CD4-positive, alpha-beta T cell (primary cell): ENCODE measurements around the gene AGBL4. TPM values are rescaled to one million over a fixed set of nuclear protein-coding genes. Genes with fewer than 3 reads are reported as not detected.

Experiments used
- ATAC-seq: fragments of 200-7000 bp; cut with Tn5 transposase; one replicate; pipeline ENCODE4 v1.10.0; 2022; ENCODE audit warnings: mild to moderate bottlenecking; ENCODE audit not compliant: poor library complexity
- CTCF ChIA-PET: fragments of 350-600 bp; sonication (Branson Sonifier 250); formaldehyde crosslinking; loops from one replicate; lab custom pipeline; 2021; ENCODE audit warnings: antibody characterized with exemption, inconsistent platforms; lab: Charles Lee
- POLR2A ChIA-PET: fragments of 350-600 bp; sonication (Branson Sonifier 250); formaldehyde crosslinking; loops from one replicate; lab custom pipeline; 2021; ENCODE audit warnings: antibody characterized with exemption, inconsistent platforms; lab: Charles Lee
- DNase-seq, 14 experiments: peaks; one replicate each; pipeline ENCODE4 v3.0.0-alpha.2; 2013 to 2020; ENCODE audit warnings: mixed read lengths in 2 of 14
- H3K27ac ChIP-seq, 2 donors: one replicate each; pipeline versions ENCODE4 v1.5.1 to v1.7.0; 2013; ENCODE audit warnings: low read length in 2 of 2, low read depth in 1 of 2, mild to moderate bottlenecking in 1 of 2
- H3K27me3 ChIP-seq, 2 experiments: 1 replicate in 1 of 2; 2 replicates in 1 of 2; pipeline versions ENCODE4 v1.6.1 to v1.7.0; 2013; ENCODE audit warnings: low read length in 2 of 2, control low read depth in 1 of 2, mild to moderate bottlenecking in 1 of 2, moderate library complexity in 1 of 2; ENCODE audit not compliant: insufficient read depth in 2 of 2, control insufficient read depth in 1 of 2
- H3K36me3 ChIP-seq: one replicate; pipeline ENCODE4 v1.6.1; 2013; ENCODE audit warnings: low read length, control low read depth; ENCODE audit not compliant: insufficient read depth
- H3K4me1 ChIP-seq: one replicate; pipeline ENCODE4 v1.6.1; 2013; ENCODE audit warnings: low read length, control low read depth; ENCODE audit not compliant: insufficient read depth
- H3K4me3 ChIP-seq: one replicate; pipeline ENCODE4 v1.5.1; 2013; ENCODE audit warnings: mild to moderate bottlenecking, low read length, moderate library complexity
- H3K9me3 ChIP-seq, 2 experiments: 1 replicate in 1 of 2; 2 replicates in 1 of 2; pipeline versions ENCODE4 v1.6.1 to v1.7.0; 2013; ENCODE audit warnings: low read length in 2 of 2, mild to moderate bottlenecking in 2 of 2, control low read depth in 1 of 2, moderate library complexity in 1 of 2; ENCODE audit not compliant: control insufficient read depth in 1 of 2, insufficient read depth in 1 of 2
- H3K27ac Mint-ChIP-seq: one replicate; pipeline ENCODE4 v1.8.0; 2020; ENCODE audit warnings: mixed read lengths
- H3K27me3 Mint-ChIP-seq: one replicate; pipeline ENCODE4 v1.8.0; 2021; ENCODE audit warnings: mixed read lengths
- H3K36me3 Mint-ChIP-seq: one replicate; pipeline ENCODE4 v1.8.0; 2021; ENCODE audit warnings: low read depth, mixed read lengths
- H3K4me1 Mint-ChIP-seq: one replicate; pipeline ENCODE4 v1.8.0; 2021; ENCODE audit warnings: low read depth, mixed read lengths
- H3K4me3 Mint-ChIP-seq: one replicate; pipeline ENCODE4 v1.8.0; 2020; ENCODE audit warnings: mild to moderate bottlenecking, mixed read lengths
- H3K9me3 Mint-ChIP-seq: one replicate; pipeline ENCODE4 v1.8.0; 2020; ENCODE audit warnings: mixed read lengths
- CTCF ChIP-seq: fragments of 200-600 bp; IDR thresholded peaks from one replicate; pipeline ENCODE4 v1.8.0; 2022; ENCODE audit warnings: antibody characterized with exemption, mild to moderate bottlenecking
- intact Hi-C, 2 experiments: fragments of 100-400 bp; cut with DNase I in 1 of 2; cut with micrococcal nuclease in 1 of 2; formaldehyde crosslinking; loops; one replicate each; pipeline versions ENCODE4 v1.15.1 to v1.9.0; 2023 to 2025; cut with DNase I, micrococcal nuclease
- total RNA-seq, 174 experiments: library from RNA in 2 of 174; stranded (reverse) in 2 of 174; gene quantifications; one replicate each; pipeline ENCODE4 v1.2.3 and lab custom pipeline; 2021 to 2026

AGBL4 gene
- total RNA-seq, 2 experiments from 2014 or later = 0.11 TPM; not detected in 1

GRCh38 chr1:48848035-48848434 is 1175.7 kb downstream of the AGBL4 start:
- intact Hi-C loops = no loop called here
- ChIA-PET POLR2A (no interaction called here), CTCF (no interaction called here)
- Mint-ChIP-seq H3K9me3 (no peaks in the 10 kb centered on the region), H3K4me1 (no peaks in the 10 kb centered on the region), H3K27ac (no peak overlapping the region), H3K27me3 (peaks cover 10% of the 10 kb centered on the region), H3K4me3 (no peak overlapping the region), H3K36me3 (no peaks in the 10 kb centered on the region)
- no peaks in the 10 kb centered on the region for H3K4me1 ChIP-seq
- DNase-seq (no peak), ATAC-seq (no peak)
- H3K27me3 ChIP-seq = no peaks in the 10 kb centered on the region
- no peaks in the 10 kb centered on the region for H3K36me3 ChIP-seq
- no peaks in the 10 kb centered on the region for H3K9me3 ChIP-seq
- no peak for TF ChIP-seq CTCF
- H3K4me3 ChIP-seq = no peak overlapping the region
- no peak overlapping the region for H3K27ac ChIP-seq

GRCh38 chr1:48846441-48846840 is 1177.3 kb downstream of the AGBL4 start:
- Histone ChIP-seq H3K27me3 (no peaks in the 10 kb centered on the region), H3K27ac (no peak overlapping the region), H3K4me3 (no peak overlapping the region), H3K4me1 (no peaks in the 10 kb centered on the region), H3K36me3 (no peaks in the 10 kb centered on the region), H3K9me3 (no peaks in the 10 kb centered on the region)
- H3K27me3 Mint-ChIP-seq = peaks cover 10% of the 10 kb centered on the region
- no peaks in the 10 kb centered on the region for H3K9me3 Mint-ChIP-seq
- ATAC-seq (no peak), DNase-seq (no peak)
- CTCF ChIA-PET = no interaction called here
- H3K27ac Mint-ChIP-seq = no peak overlapping the region
- intact Hi-C loops = no loop called here
- no peaks in the 10 kb centered on the region for H3K36me3 Mint-ChIP-seq
- POLR2A ChIA-PET = no interaction called here
- no peak for TF ChIP-seq CTCF
- H3K4me1 Mint-ChIP-seq = no peaks in the 10 kb centered on the region
- H3K4me3 Mint-ChIP-seq = no peak overlapping the region

GRCh38 chr1:48844187-48844586 is 1179.6 kb downstream of the AGBL4 start:
- ChIA-PET CTCF (interaction anchor here (1.8 kb wide), 1 partner anchor 10 kb away, joined by 5 read pairs; no protein-coding TSS in a partner anchor), POLR2A (no interaction called here)
- H3K4me1 Mint-ChIP-seq = no peaks in the 10 kb centered on the region
- peaks cover 6% of the 10 kb centered on the region for H3K27me3 Mint-ChIP-seq
- H3K4me1 ChIP-seq = no peaks in the 10 kb centered on the region
- no peaks in the 10 kb centered on the region for H3K36me3 Mint-ChIP-seq
- no peaks in the 10 kb centered on the region for H3K27me3 ChIP-seq
- no peak overlapping the region for H3K27ac ChIP-seq
- intact Hi-C loops = no loop called here
- no peaks in the 10 kb centered on the region for H3K9me3 ChIP-seq
- H3K27ac Mint-ChIP-seq = no peak overlapping the region
- no peak overlapping the region for H3K4me3 Mint-ChIP-seq
- H3K4me3 ChIP-seq = no peak overlapping the region
- no peaks in the 10 kb centered on the region for H3K36me3 ChIP-seq
- no peak for ATAC-seq
- no peak for DNase-seq
- no peaks in the 10 kb centered on the region for H3K9me3 Mint-ChIP-seq
- no peak for TF ChIP-seq CTCF
